ENCODE measurements around the gene RNF181.

The RNF181 gene

DNA sequence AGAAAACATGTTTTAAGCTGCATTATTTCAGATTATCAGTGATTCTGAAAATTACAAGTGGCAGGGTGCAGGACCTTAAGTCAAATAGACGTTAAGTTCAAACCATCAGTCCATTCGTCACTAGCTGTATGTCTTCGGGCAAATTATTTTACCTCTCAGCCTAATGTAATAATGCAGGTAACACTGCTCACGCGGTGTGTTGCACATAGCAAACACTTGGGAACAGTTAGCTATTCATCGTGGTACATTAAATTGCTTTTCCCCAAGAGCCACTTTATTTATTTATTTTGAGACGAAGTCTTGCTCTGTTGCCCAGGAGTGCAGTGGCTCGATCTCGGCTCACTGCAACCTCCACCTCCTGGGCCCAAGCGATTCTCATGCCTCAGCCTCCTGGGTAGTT is 46.5 kb upstream of the RNF181 start:
- H3K4me3 ChIP-seq (ENCODE audit: low read length) = no peak overlapping the region
- no peak overlapping the region for H2AK5ac ChIP-seq (ENCODE audit: low read length)
- H2BK120ac ChIP-seq (ENCODE audit: low read depth, low read length) = no peak overlapping the region
- no peak overlapping the region for H4K5ac ChIP-seq (ENCODE audit: low read length)
- H3K18ac ChIP-seq (ENCODE audit: low read length) = no peak overlapping the region
- H3K79me2 ChIP-seq (ENCODE audit: control insufficient read depth, insufficient read depth, low read length) = no peaks in the 10 kb centered on the region
- no CpG with 5 or more reads among the region's 10 CpGs for WGBS (ENCODE audit: extremely low coverage, insufficient coverage, low lambda C conversion rate)
- peaks cover 21% of the 10 kb centered on the region for H3K36me3 ChIP-seq (ENCODE audit: control insufficient read depth, insufficient read depth, low read length)
- DNase-seq = no peak
- no peak overlapping the region for H2BK5ac ChIP-seq (ENCODE audit: low read length)
- peaks cover 2% of the 10 kb centered on the region for H3K79me1 ChIP-seq (ENCODE audit: low read length)
- H3K9ac ChIP-seq (ENCODE audit: low read length) = no peak overlapping the region
- H3K23ac ChIP-seq (ENCODE audit: low read length) = no peak overlapping the region
- no peak overlapping the region for H3K56ac ChIP-seq (ENCODE audit: low read length)
- no peak overlapping the region for H3K27ac ChIP-seq (ENCODE audit: low read depth, low read length)
- no peak overlapping the region for H2BK15ac ChIP-seq (replicated peaks; ENCODE audit: low read depth)
- no peak overlapping the region for H3K4me2 ChIP-seq (ENCODE audit: low read length)
- H3K4me1 ChIP-seq (ENCODE audit: control insufficient read depth, low read depth, low read length) = no peaks in the 10 kb centered on the region
- no peak overlapping the region for H3K4ac ChIP-seq (ENCODE audit: low read depth, low read length)
- H3K27me3 ChIP-seq (ENCODE audit: insufficient read depth, low read length, poor library complexity) = no peaks in the 10 kb centered on the region
- H4K8ac ChIP-seq (ENCODE audit: low read depth, low read length) = no peak overlapping the region

DNA sequence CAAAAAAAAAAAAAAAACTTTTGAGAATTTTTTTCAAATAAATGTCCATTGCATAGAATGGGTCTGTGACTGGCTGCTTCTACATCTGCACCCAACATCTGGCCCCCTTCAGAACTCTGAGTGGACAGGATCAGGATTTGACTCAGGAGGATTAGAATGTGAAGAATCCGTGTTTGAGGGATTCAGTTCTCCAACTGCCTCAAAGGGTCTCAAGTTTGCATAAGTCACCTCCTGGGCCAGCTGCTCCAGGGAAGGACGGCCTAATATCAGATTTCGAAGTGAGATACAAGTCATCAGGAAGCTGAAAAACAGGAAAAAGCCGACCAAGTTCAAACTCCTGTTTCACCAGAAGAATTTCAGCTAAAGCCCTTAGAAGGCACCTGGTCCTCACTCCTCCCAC is 45.7 kb upstream of the RNF181 start:
- no peak overlapping the region for H2AK5ac ChIP-seq (ENCODE audit: low read length)
- peak; percentile 70 for DNase-seq
- no peak overlapping the region for H4K5ac ChIP-seq (ENCODE audit: low read length)
- no peak overlapping the region for H4K8ac ChIP-seq (ENCODE audit: low read depth, low read length)
- no peak overlapping the region for H2BK5ac ChIP-seq (ENCODE audit: low read length)
- H3K79me2 ChIP-seq (ENCODE audit: control insufficient read depth, insufficient read depth, low read length) = no peaks in the 10 kb centered on the region
- no peaks in the 10 kb centered on the region for H3K27me3 ChIP-seq (ENCODE audit: insufficient read depth, low read length, poor library complexity)
- no peak overlapping the region for H3K4ac ChIP-seq (ENCODE audit: low read depth, low read length)
- H2BK15ac ChIP-seq (replicated peaks; ENCODE audit: low read depth) = no peak overlapping the region
- H3K4me3 ChIP-seq (ENCODE audit: low read length) = no peak overlapping the region
- H2BK120ac ChIP-seq (ENCODE audit: low read depth, low read length) = no peak overlapping the region
- no peak overlapping the region for H3K9ac ChIP-seq (ENCODE audit: low read length)
- peaks cover 21% of the 10 kb centered on the region for H3K36me3 ChIP-seq (ENCODE audit: control insufficient read depth, insufficient read depth, low read length)
- WGBS (ENCODE audit: extremely low coverage, insufficient coverage, low lambda C conversion rate) = no CpG with 5 or more reads among the region's 4 CpGs
- H3K23ac ChIP-seq (ENCODE audit: low read length) = no peak overlapping the region
- H3K56ac ChIP-seq (ENCODE audit: low read length) = no peak overlapping the region
- H3K4me1 ChIP-seq (ENCODE audit: control insufficient read depth, low read depth, low read length) = no peaks in the 10 kb centered on the region
- H3K79me1 ChIP-seq (ENCODE audit: low read length) = peaks cover 2% of the 10 kb centered on the region
- H3K18ac ChIP-seq (ENCODE audit: low read length) = no peak overlapping the region
- no peak overlapping the region for H3K4me2 ChIP-seq (ENCODE audit: low read length)
- H3K27ac ChIP-seq (ENCODE audit: low read depth, low read length) = no peak overlapping the region

DNA sequence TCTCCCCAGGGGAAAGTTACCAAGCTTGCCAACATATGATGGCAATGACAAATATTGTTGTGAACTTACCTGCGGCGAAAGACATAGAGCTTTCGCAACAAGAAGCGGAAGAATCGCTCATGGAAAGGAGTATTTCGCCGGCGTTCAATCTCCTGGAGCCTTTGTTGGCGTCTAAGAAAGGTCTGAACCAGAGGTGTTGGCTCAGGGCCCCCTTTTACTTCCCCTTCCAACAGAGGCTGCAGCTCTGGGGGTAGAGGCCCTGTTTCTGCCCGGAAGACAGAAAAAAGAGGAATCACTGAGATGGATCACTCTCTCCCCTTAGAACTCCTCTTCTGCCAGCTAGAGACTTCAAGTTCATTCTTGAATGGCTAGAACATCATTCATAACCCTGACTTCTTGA is 45.1 kb upstream of the RNF181 start:
- H2AK5ac ChIP-seq (ENCODE audit: low read length) = no peak overlapping the region
- H3K18ac ChIP-seq (ENCODE audit: low read length) = no peak overlapping the region
- H4K5ac ChIP-seq (ENCODE audit: low read length) = no peak overlapping the region
- no peak overlapping the region for H2BK15ac ChIP-seq (replicated peaks; ENCODE audit: low read depth)
- H3K27ac ChIP-seq (ENCODE audit: low read depth, low read length) = no peak overlapping the region
- H2BK120ac ChIP-seq (ENCODE audit: low read depth, low read length) = no peak overlapping the region
- no peak overlapping the region for H3K4me3 ChIP-seq (ENCODE audit: low read length)
- no peaks in the 10 kb centered on the region for H3K4me1 ChIP-seq (ENCODE audit: control insufficient read depth, low read depth, low read length)
- H3K79me1 ChIP-seq (ENCODE audit: low read length) = peaks cover 2% of the 10 kb centered on the region
- H3K23ac ChIP-seq (ENCODE audit: low read length) = no peak overlapping the region
- H3K4ac ChIP-seq (ENCODE audit: low read depth, low read length) = no peak overlapping the region
- DNase-seq = no peak
- no peak overlapping the region for H4K8ac ChIP-seq (ENCODE audit: low read depth, low read length)
- no peak overlapping the region for H2BK5ac ChIP-seq (ENCODE audit: low read length)
- H3K4me2 ChIP-seq (ENCODE audit: low read length) = no peak overlapping the region
- no CpG with 5 or more reads among the region's 10 CpGs for WGBS (ENCODE audit: extremely low coverage, insufficient coverage, low lambda C conversion rate)
- H3K56ac ChIP-seq (ENCODE audit: low read length) = no peak overlapping the region
- no peaks in the 10 kb centered on the region for H3K79me2 ChIP-seq (ENCODE audit: control insufficient read depth, insufficient read depth, low read length)
- H3K36me3 ChIP-seq (ENCODE audit: control insufficient read depth, insufficient read depth, low read length) = peaks cover 25% of the 10 kb centered on the region
- no peaks in the 10 kb centered on the region for H3K27me3 ChIP-seq (ENCODE audit: insufficient read depth, low read length, poor library complexity)
- no peak overlapping the region for H3K9ac ChIP-seq (ENCODE audit: low read length)

- H4K5ac ChIP-seq (ENCODE audit: low read length) = no peak overlapping the region
- H4K8ac ChIP-seq (ENCODE audit: low read depth, low read length) = no peak overlapping the region
- no peaks in the 10 kb centered on the region for H3K4me1 ChIP-seq (ENCODE audit: control insufficient read depth, low read depth, low read length)
- no peak overlapping the region for H3K27ac ChIP-seq (ENCODE audit: low read depth, low read length)
- H3K9ac ChIP-seq (ENCODE audit: low read length) = no peak overlapping the region
- H3K4me2 ChIP-seq (ENCODE audit: low read length) = no peak overlapping the region
- no peaks in the 10 kb centered on the region for H3K27me3 ChIP-seq (ENCODE audit: insufficient read depth, low read length, poor library complexity)
- no peak overlapping the region for H2BK120ac ChIP-seq (ENCODE audit: low read depth, low read length)
- DNase-seq = peak; percentile 89
- H3K79me2 ChIP-seq (ENCODE audit: control insufficient read depth, insufficient read depth, low read length) = no peaks in the 10 kb centered on the region
- H2BK5ac ChIP-seq (ENCODE audit: low read length) = no peak overlapping the region
- H2BK15ac ChIP-seq (replicated peaks; ENCODE audit: low read depth) = no peak overlapping the region
- H2AK5ac ChIP-seq (ENCODE audit: low read length) = no peak overlapping the region
- no peak overlapping the region for H3K18ac ChIP-seq (ENCODE audit: low read length)
- peaks cover 22% of the 10 kb centered on the region for H3K36me3 ChIP-seq (ENCODE audit: control insufficient read depth, insufficient read depth, low read length)
- no CpG with 5 or more reads among the region's 9 CpGs for WGBS (ENCODE audit: extremely low coverage, insufficient coverage, low lambda C conversion rate)
- peaks cover 6% of the 10 kb centered on the region for H3K79me1 ChIP-seq (ENCODE audit: low read length)
- no peak overlapping the region for H3K4ac ChIP-seq (ENCODE audit: low read depth, low read length)
- H3K23ac ChIP-seq (ENCODE audit: low read length) = no peak overlapping the region
- no peak overlapping the region for H3K4me3 ChIP-seq (ENCODE audit: low read length)
- H3K56ac ChIP-seq (ENCODE audit: low read length) = no peak overlapping the region
Measured at GRCh38 chr2:85551698-85552678, 43.6 kb upstream of the RNF181 start.

GRCh38 chr2:85553184-85553583 is 42.4 kb upstream of the RNF181 start:
- no peak overlapping the region for H3K4me3 ChIP-seq (ENCODE audit: low read length)
- H3K79me1 ChIP-seq (ENCODE audit: low read length) = peaks cover 9% of the 10 kb centered on the region
- peaks cover 2% of the 10 kb centered on the region for H3K79me2 ChIP-seq (ENCODE audit: control insufficient read depth, insufficient read depth, low read length)
- no peak overlapping the region for H2AK5ac ChIP-seq (ENCODE audit: low read length)
- H3K4me1 ChIP-seq (ENCODE audit: control insufficient read depth, low read depth, low read length) = no peaks in the 10 kb centered on the region
- H3K18ac ChIP-seq (ENCODE audit: low read length) = no peak overlapping the region
- no peaks in the 10 kb centered on the region for H3K27me3 ChIP-seq (ENCODE audit: insufficient read depth, low read length, poor library complexity)
- no peak overlapping the region for H3K9ac ChIP-seq (ENCODE audit: low read length)
- H3K27ac ChIP-seq (ENCODE audit: low read depth, low read length) = no peak overlapping the region
- no peak overlapping the region for H3K23ac ChIP-seq (ENCODE audit: low read length)
- no peak overlapping the region for H2BK5ac ChIP-seq (ENCODE audit: low read length)
- no peak overlapping the region for H4K5ac ChIP-seq (ENCODE audit: low read length)
- H3K36me3 ChIP-seq (ENCODE audit: control insufficient read depth, insufficient read depth, low read length) = peaks cover 22% of the 10 kb centered on the region
- no peak for DNase-seq
- H2BK15ac ChIP-seq (replicated peaks; ENCODE audit: low read depth) = no peak overlapping the region
- no peak overlapping the region for H2BK120ac ChIP-seq (ENCODE audit: low read depth, low read length)
- WGBS (ENCODE audit: extremely low coverage, insufficient coverage, low lambda C conversion rate) = no CpG with 5 or more reads among the region's 6 CpGs
- no peak overlapping the region for H3K4me2 ChIP-seq (ENCODE audit: low read length)
- no peak overlapping the region for H4K8ac ChIP-seq (ENCODE audit: low read depth, low read length)
- H3K4ac ChIP-seq (ENCODE audit: low read depth, low read length) = no peak overlapping the region
- H3K56ac ChIP-seq (ENCODE audit: low read length) = no peak overlapping the region
